GM20431 (cell line): Measurements from ENCODE around the gene WDCP.

Experiments
- in situ Hi-C: fragments of 300-500 bp; cut with MseI, MboI; formaldehyde crosslinking; loops from one replicate; pipeline ENCODE4 v1.15.0; 2020; ENCODE audit warnings: low sequenced_read_pairs; ENCODE audit not compliant: unreplicated experiment

WDCP gene

DNA sequence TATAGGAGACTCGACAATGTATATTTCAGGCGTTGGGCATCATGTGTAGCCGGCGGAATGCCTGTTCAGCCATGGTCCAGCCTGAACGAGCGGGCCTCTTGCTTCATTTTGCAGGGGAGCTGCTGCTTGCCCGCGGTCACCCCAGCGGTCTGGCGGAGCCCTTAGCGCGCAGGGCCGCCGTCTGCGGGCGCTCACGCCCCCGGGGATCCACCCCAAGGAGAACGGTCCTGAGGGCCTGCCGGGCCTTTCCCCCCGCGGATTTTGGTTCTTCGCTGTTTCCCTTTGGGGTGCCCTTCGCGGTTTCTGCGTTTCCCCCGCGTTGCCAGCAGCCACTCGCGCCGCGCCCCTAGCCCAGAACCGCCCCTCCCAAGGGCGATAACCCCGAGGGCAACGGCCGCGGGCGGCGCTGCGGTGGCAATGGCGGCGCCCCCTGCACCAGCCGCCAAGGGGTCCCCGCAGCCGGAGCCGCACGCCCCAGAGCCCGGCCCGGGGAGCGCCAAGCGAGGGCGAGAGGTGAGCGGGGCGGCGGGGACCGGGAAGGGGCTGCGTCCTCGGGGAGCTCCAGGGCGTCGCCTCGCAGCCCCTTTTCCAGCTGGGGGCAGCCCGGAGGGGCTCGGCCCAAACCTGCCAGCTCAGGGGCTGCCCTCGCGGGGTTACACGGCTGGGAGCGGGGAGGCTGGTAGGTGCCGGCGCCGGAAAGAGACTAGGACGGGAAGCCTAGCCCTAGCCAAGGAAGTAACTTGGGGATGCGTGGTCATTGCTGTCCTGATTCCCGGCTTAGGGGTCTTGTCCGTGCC, 37.3 kb downstream of the WDCP start, which contains the start of gene MFSD2B:
Gene MFSD2B (plus strand): TSS at position 406 of the 797 bp plus-strand sequence. CDS start 12 bp downstream, at position 418.
- in situ Hi-C loops = no loop called here

- in situ Hi-C loops = no loop called here
Measured at GRCh38 chr2:24009367-24009679, 37.9 kb downstream of the WDCP start.

DNA sequence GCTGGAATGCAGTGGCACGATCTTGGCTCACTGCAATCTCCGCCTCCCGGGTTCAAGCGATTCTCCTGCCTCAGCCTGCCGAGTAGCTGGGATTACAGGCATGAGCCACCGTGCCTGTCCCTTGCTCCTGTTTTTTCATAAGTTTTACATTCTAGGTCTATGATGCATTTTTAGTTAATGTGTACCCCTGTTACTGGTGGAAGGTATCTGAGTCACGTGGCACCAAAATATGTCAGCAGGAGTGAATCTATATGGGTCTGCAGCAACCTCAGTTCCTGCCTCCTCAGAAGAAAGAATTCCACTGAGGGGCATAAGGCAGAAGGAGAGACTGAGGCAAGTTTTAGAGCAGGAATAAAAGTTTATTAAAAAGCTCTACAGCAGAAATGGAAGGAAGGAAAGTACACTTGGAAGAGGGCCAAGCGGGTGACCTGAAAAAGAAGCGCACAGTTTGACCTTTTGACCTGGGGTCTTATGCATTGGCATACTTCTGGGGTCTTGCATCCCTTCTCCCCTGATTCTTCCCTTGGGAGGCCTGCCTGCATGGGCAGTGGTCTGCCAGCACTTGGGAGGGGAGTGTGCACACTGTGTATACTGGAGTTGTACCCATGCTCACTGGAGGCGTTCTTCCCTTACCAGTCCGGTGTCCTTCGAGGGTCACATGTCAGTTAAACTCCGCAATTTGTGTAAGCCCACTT, 38.4 kb downstream of the WDCP start:
- in situ Hi-C loops = no loop called here

- in situ Hi-C loops = no loop called here
Measured at GRCh38 chr2:24007693-24008092, 39.5 kb downstream of the WDCP start.

- in situ Hi-C loops = no loop called here
Measured at GRCh38 chr2:23994567-23994966, 52.6 kb downstream of the WDCP start.

- in situ Hi-C loops = no loop called here
Measured at GRCh38 chr2:23993736-23994269, 53.4 kb downstream of the WDCP start.

- in situ Hi-C loops = no loop called here
Measured at GRCh38 chr2:23992931-23993330, 54.3 kb downstream of the WDCP start.

DNA sequence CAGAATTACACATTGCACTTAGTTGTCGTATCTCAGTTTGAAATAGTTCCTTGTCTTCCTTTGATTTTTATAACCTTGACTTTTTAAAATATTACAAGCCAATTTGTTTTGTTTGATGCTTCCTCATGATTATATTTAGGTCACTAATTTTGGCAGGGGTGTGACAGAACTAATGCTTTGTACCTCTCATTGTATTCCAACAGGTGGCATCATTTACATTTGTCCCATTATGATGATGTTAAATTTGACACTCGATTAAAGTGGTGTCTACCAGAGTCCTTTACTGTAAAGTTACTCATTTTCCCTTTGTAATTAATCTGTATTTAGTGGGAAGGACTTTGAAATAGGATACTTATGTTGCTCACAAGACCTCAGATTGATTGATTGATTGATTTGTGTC, 58.8 kb downstream of the WDCP start:
- in situ Hi-C loops = no loop called here
